Endothelial cell of umbilical vein (primary cell): ENCODE measurements around the gene NCAN. TPM values are rescaled to one million over a fixed set of nuclear protein-coding genes. Genes with fewer than 3 reads are reported as not detected.

Experiments
- BruUV-seq: library from RNA; stranded (reverse); fragments of 400-500 nt; replicated peaks from 2 replicates; lab custom pipeline; 2021; lab: Mats Ljungman, UMichigan
- CTCF ChIA-PET: fragments of 300-600, 350-600 bp; sonication (Branson Sonifier 250); formaldehyde crosslinking; loops from one replicate; lab custom pipeline; 2021; ENCODE audit warnings: antibody characterized with exemption, inconsistent platforms; lab: Charles Lee
- POLR2A ChIA-PET: fragments of 300-600, 350-600 bp; sonication (Branson Sonifier 250); formaldehyde crosslinking; loops from one replicate; lab custom pipeline; 2021; ENCODE audit warnings: antibody characterized with exemption, inconsistent platforms; lab: Charles Lee
- DNase-seq: peaks from one replicate; pipeline ENCODE4 v3.0.0-alpha.2; 2011; ENCODE audit warnings: low read depth, low spot score
- FAIRE-seq: peaks from 2 replicates; lab custom pipeline; 2011; peaks lifted over from hg19 to GRCh38; lab: Jason Lieb, UNC
- H2AFZ ChIP-seq: 2 replicates; pipeline ENCODE4 v1.6.0; 2012; ENCODE audit warnings: low read depth, low read length, control low read depth, inconsistent platforms
- H3K27ac ChIP-seq: 2 replicates; pipeline ENCODE4 v1.5.1; 2011; ENCODE audit warnings: low read depth, mild to moderate bottlenecking, control low read depth, low read length, moderate library complexity; ENCODE audit not compliant: insufficient read depth
- H3K27me3 ChIP-seq, 2 experiments: 2 replicates each; pipeline versions ENCODE4 v1.6.0 to v1.6.1; 2011; ENCODE audit warnings: low read length in 2 of 2, mixed read lengths in 1 of 2; ENCODE audit not compliant: control insufficient read depth in 2 of 2, insufficient read depth in 2 of 2
- H3K36me3 ChIP-seq, 2 experiments: 2 replicates in 1 of 2; 3 replicates in 1 of 2; pipeline ENCODE4 v1.5.1; 2011; ENCODE audit warnings: low read length in 2 of 2, mild to moderate bottlenecking in 1 of 2, moderate library complexity in 1 of 2; ENCODE audit not compliant: control insufficient read depth in 2 of 2, insufficient read depth in 2 of 2; ENCODE audit errors: extremely low read depth in 1 of 2
- H3K4me1 ChIP-seq: 3 replicates; pipeline ENCODE4 v1.5.1; 2011; ENCODE audit warnings: mild to moderate bottlenecking, low read length; ENCODE audit not compliant: control insufficient read depth, insufficient read depth; ENCODE audit errors: extremely low read depth
- H3K4me2 ChIP-seq: 2 replicates; pipeline ENCODE4 v1.6.1; 2011; ENCODE audit warnings: low read length, control low read depth, mixed read lengths; ENCODE audit not compliant: insufficient read depth
- H3K4me3 ChIP-seq, 3 experiments: fragments of 200-600 bp in 1 of 3; sonication (generic), shearing (Covaris generic) in 1 of 3; replicated peaks in 1 of 3; 2 replicates each; pipeline ENCODE4 v1.5.1; 2011 to 2016; ENCODE audit warnings: control low read depth in 3 of 3, low read length in 3 of 3, mild to moderate bottlenecking in 2 of 3, inconsistent platforms in 1 of 3, low read depth in 1 of 3, moderate library complexity in 1 of 3; ENCODE audit not compliant: insufficient read depth in 1 of 3
- H3K79me2 ChIP-seq: 2 replicates; pipeline ENCODE4 v1.6.0; 2012; ENCODE audit warnings: low read length, inconsistent platforms; ENCODE audit not compliant: control insufficient read depth, insufficient read depth
- H3K9ac ChIP-seq: replicated peaks from 2 replicates; pipeline ENCODE3; 2011; ENCODE audit warnings: low read length, control low read depth; ENCODE audit not compliant: insufficient read depth; ENCODE audit errors: extremely low read depth
- H3K9me1 ChIP-seq: replicated peaks from 3 replicates; pipeline ENCODE4 v1.6.0; 2011; ENCODE audit warnings: mild to moderate bottlenecking, low read length; ENCODE audit not compliant: control insufficient read depth, insufficient read depth; ENCODE audit errors: extremely low read depth
- H3K9me3 ChIP-seq: replicated peaks from 2 replicates; pipeline ENCODE4 v1.5.1; 2012; ENCODE audit warnings: low read length, inconsistent platforms; ENCODE audit not compliant: control insufficient read depth, insufficient read depth
- H4K20me1 ChIP-seq: replicated peaks from 2 replicates; pipeline ENCODE3; 2011; ENCODE audit warnings: mild to moderate bottlenecking, low read length; ENCODE audit not compliant: control insufficient read depth, insufficient read depth; ENCODE audit errors: extremely low read depth
- EZH2 ChIP-seq: IDR thresholded peaks from 2 replicates; pipeline ENCODE4 v1.6.1; 2012; ENCODE audit warnings: borderline replicate concordance, low read depth, mild to moderate bottlenecking, moderate library complexity, low read length, inconsistent platforms; ENCODE audit not compliant: severe bottlenecking
- FOS ChIP-seq: IDR thresholded peaks from 2 replicates; pipeline ENCODE4 v1.6.1; 2011; ENCODE audit warnings: mild to moderate bottlenecking, low read length, moderate library complexity, borderline replicate concordance; ENCODE audit not compliant: insufficient read depth
- GATA2 ChIP-seq: IDR thresholded peaks from 2 replicates; pipeline ENCODE4 v1.7.0; 2011; ENCODE audit warnings: low read depth, mild to moderate bottlenecking, moderate library complexity, mixed read lengths, low read length; ENCODE audit not compliant: insufficient read length, insufficient read depth
- JUN ChIP-seq: IDR thresholded peaks from 2 replicates; pipeline ENCODE4 v1.6.1; 2011; ENCODE audit warnings: borderline replicate concordance, low read depth; ENCODE audit not compliant: insufficient read length, insufficient read depth
- MYC ChIP-seq: IDR thresholded peaks from one replicate; pipeline ENCODE4 v1.6.1; 2011; ENCODE audit warnings: mild to moderate bottlenecking, low read depth, low read length
- POLR2A ChIP-seq: IDR thresholded peaks from 2 replicates; pipeline ENCODE4 v1.6.1; 2012; ENCODE audit warnings: low read depth, mild to moderate bottlenecking, control low read depth, low read length
- POLR2AphosphoS5 ChIP-seq: IDR thresholded peaks from 2 replicates; pipeline ENCODE4 v1.6.1; 2012; ENCODE audit warnings: low read depth, mild to moderate bottlenecking, control low read depth, low read length, moderate library complexity; ENCODE audit not compliant: insufficient read depth
- dilution Hi-C: fragments of 300-500 bp; cut with MboI; formaldehyde crosslinking; loops from one replicate; pipeline ENCODE4 v1.15.0; 2019; ENCODE audit warnings: low sequenced_read_pairs; ENCODE audit not compliant: extremely low pct_ligation_motif_present
- intact Hi-C: fragments of 100-400 bp; cut with micrococcal nuclease; formaldehyde crosslinking; loops from one replicate; pipeline ENCODE4 v1.10.0; 2022
- polyA plus RNA-seq, 4 experiments: library from polyadenylated mRNA; depleted of rRNA in 3 of 4; stranded (reverse) in 3 of 4; unstranded in 1 of 4; fragments of >200 nt; gene quantifications; 2 replicates each; pipeline versions ENCODE4 v1.2.1 to v1.2.3, GENCODE V29; 2011 to 2012; ENCODE audit warnings: missing spikeins in 1 of 4
- total RNA-seq: library from RNA; stranded (reverse); gene quantifications from 2 replicates; pipeline ENCODE4 v1.2.3, GENCODE V29; 2021
- TF ChIP-seq, protein P1 (sequence below): IDR thresholded peaks from 2 replicates; pipeline ENCODE4 v1.6.1; 2011; ENCODE audit not compliant: insufficient read depth, insufficient read length
- TF ChIP-seq, protein P2 (sequence below), 2 donors: IDR thresholded peaks; 1 replicate in 1 of 2; 2 replicates in 1 of 2; pipeline ENCODE4 v1.5.1; 2011; ENCODE audit warnings: low read length in 2 of 2, mild to moderate bottlenecking in 2 of 2, moderate library complexity in 2 of 2, control low read depth in 1 of 2, inconsistent platforms in 1 of 2, low read depth in 1 of 2; ENCODE audit not compliant: insufficient read depth in 1 of 2; ENCODE audit errors: extremely low read depth in 1 of 2

NCAN gene
- total and polyA plus RNA-seq, 2 donors (not counting 3 experiments of a cell fraction or from before 2014, with no cell fraction given), result not detected

DNA sequence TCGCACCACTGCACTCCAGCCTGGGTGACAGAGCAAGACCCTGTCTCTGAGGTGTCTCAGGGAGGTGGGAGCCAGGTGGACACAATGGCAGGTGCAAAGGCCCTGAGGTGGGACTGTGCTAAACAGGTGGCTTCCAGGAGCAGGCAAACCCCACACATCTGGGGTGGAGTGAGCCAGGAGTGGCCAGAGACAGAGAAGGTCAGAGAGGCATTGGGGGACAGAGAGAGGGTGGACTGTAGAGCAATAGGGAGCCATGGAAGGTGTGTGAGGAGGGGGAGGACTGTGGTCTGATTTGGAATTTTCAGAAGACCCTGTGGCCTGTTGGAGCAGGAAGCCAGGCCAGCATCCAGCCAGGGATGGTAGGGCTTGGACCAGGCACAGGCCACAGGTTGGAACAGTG, 46.4 kb upstream of the NCAN start:
- Histone ChIP-seq H3K4me2 (no peak overlapping the region), H3K4me1 (peaks cover 4% of the 10 kb centered on the region), H3K4me3 (no peak overlapping the region), H3K9me3 (no peaks in the 10 kb centered on the region), H3K27ac (no peak overlapping the region), H4K20me1 (no peaks in the 10 kb centered on the region), H2AFZ (no peak overlapping the region), H3K27me3 (no peaks in the 10 kb centered on the region), H3K36me3 (no peaks in the 10 kb centered on the region), H3K9me1 (no peaks in the 10 kb centered on the region), H3K9ac (no peak overlapping the region), H3K79me2 (no peaks in the 10 kb centered on the region)
- TF ChIP-seq MYC (no peak), EZH2 (no peak), POLR2A (no peak), GATA2 (no peak), FOS (no peak), JUN (no peak)
- TF ChIP-seq, protein P1, sequence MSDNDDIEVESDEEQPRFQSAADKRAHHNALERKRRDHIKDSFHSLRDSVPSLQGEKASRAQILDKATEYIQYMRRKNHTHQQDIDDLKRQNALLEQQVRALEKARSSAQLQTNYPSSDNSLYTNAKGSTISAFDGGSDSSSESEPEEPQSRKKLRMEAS, result no peak
- intact Hi-C loops, result no loop called here
- DNase-seq (no peak), FAIRE-seq (no peak)
- dilution Hi-C loops, result no loop called here
- no TSS peak for BruUV-seq
- ChIA-PET CTCF (interaction anchor here (4.6 kb wide), 1 partner anchor 9 kb away, joined by 17 read pairs; no protein-coding TSS in a partner anchor), POLR2A (no interaction called here)

DNA sequence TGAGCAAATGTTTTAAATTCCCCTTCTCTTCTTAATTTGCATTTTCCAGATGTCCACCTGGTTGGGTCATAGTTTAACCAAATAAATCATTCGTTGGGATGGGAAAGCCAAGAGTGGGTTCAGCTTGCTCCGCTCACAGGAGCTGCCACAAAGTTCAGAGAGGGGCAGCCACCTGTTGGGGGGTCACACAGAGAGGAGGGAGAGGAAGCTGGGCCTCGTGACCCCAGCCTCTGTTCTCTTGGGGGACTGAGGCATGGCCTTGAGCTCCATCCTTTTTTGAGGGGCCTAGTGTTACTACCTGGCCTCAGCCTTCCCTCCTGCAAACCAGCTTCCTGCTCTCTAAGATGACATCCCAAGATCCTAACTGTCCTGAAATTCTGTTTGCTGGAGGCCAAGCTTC, 44.1 kb upstream of the NCAN start:
- no peak for FAIRE-seq
- H4K20me1 ChIP-seq, result no peaks in the 10 kb centered on the region
- H3K9me3 ChIP-seq, result no peaks in the 10 kb centered on the region
- no peak overlapping the region for H3K4me3 ChIP-seq
- no peak overlapping the region for H2AFZ ChIP-seq
- CTCF ChIA-PET, result interaction anchor here (1.3 to 1.4 kb wide), 2 partner anchors 9 to 11 kb away, joined by 3 to 4 read pairs; no protein-coding TSS in a partner anchor
- H3K4me1 ChIP-seq, result peaks cover 5% of the 10 kb centered on the region
- H3K27ac ChIP-seq, result no peak overlapping the region
- no peaks in the 10 kb centered on the region for H3K79me2 ChIP-seq
- no peak overlapping the region for H3K4me2 ChIP-seq
- no TSS peak for BruUV-seq
- no peak overlapping the region for H3K9ac ChIP-seq
- intact Hi-C loops (no loop called here), dilution Hi-C loops (no loop called here)
- DNase-seq, result no peak
- H3K36me3 ChIP-seq, result no peaks in the 10 kb centered on the region
- no peak for TF ChIP-seq POLR2AphosphoS5
- TF ChIP-seq, protein P1, result no peak
- TF ChIP-seq, protein P2, sequence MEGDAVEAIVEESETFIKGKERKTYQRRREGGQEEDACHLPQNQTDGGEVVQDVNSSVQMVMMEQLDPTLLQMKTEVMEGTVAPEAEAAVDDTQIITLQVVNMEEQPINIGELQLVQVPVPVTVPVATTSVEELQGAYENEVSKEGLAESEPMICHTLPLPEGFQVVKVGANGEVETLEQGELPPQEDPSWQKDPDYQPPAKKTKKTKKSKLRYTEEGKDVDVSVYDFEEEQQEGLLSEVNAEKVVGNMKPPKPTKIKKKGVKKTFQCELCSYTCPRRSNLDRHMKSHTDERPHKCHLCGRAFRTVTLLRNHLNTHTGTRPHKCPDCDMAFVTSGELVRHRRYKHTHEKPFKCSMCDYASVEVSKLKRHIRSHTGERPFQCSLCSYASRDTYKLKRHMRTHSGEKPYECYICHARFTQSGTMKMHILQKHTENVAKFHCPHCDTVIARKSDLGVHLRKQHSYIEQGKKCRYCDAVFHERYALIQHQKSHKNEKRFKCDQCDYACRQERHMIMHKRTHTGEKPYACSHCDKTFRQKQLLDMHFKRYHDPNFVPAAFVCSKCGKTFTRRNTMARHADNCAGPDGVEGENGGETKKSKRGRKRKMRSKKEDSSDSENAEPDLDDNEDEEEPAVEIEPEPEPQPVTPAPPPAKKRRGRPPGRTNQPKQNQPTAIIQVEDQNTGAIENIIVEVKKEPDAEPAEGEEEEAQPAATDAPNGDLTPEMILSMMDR (IDR thresholded peaks at IDR 0.05; ENCODE audit: extremely low read depth in 1 of 2, insufficient read depth in 1 of 2, low read depth in 1 of 2, low read length in 2 of 2), result no peak
- no peak for TF ChIP-seq JUN
- TF ChIP-seq GATA2, result no peak
- TF ChIP-seq FOS, result no peak
- TF ChIP-seq EZH2, result no peak
- no peak for TF ChIP-seq POLR2A
- no peak for TF ChIP-seq MYC
- POLR2A ChIA-PET, result interaction anchor here (0.9 kb wide), 1 partner anchor 25 kb away, joined by 5 read pairs; no protein-coding TSS in a partner anchor
- H3K27me3 ChIP-seq, result no peaks in the 10 kb centered on the region
- H3K9me1 ChIP-seq, result no peaks in the 10 kb centered on the region
